PFSK-1 (cell line): ENCODE measurements around the gene HS6ST3.

Experiments
- FOXP2 ChIP-seq: optimal IDR thresholded peaks from 2 replicates; pipeline ENCODE3; 2011; ENCODE audit warnings: borderline replicate concordance, control low read depth, inconsistent platforms; ENCODE audit not compliant: insufficient read depth; ENCODE audit errors: extremely low read length, extremely low read depth
- POLR2AphosphoS5 ChIP-seq: IDR thresholded peaks from 2 replicates; pipeline ENCODE4 v1.6.1; 2012; ENCODE audit warnings: low read depth, mild to moderate bottlenecking, control low read depth, low read length, moderate library complexity
- REST ChIP-seq, 2 experiments: IDR thresholded peaks; 2 replicates each; pipeline versions ENCODE4 v1.6.1 to v1.8.0; 2011 to 2012; ENCODE audit warnings: low read depth in 2 of 2, low read length in 2 of 2, control low read depth in 1 of 2, inconsistent platforms in 1 of 2, mild to moderate bottlenecking in 1 of 2, moderate library complexity in 1 of 2; ENCODE audit not compliant: insufficient read depth in 1 of 2
- SIN3A ChIP-seq: IDR thresholded peaks from 2 replicates; pipeline ENCODE4 v1.6.1; 2012; ENCODE audit warnings: mild to moderate bottlenecking, low read length, moderate library complexity, borderline replicate concordance; ENCODE audit not compliant: insufficient read depth
- TAF1 ChIP-seq: IDR thresholded peaks from 2 replicates; pipeline ENCODE4 v1.6.1; 2012; ENCODE audit warnings: low read length, control low read depth, borderline replicate concordance; ENCODE audit not compliant: insufficient read depth

GRCh38 chr13:96086736-96087135 lies 3.2 kb upstream of the HS6ST3 start:
- TF ChIP-seq TAF1 (no peak), POLR2AphosphoS5 (no peak), REST (IDR thresholded peaks at IDR 0.05; ENCODE audit: insufficient read depth in 1 of 2, low read depth in 2 of 2, low read length in 2 of 2) (no peak), SIN3A (no peak), FOXP2 (no peak)
